Left lung (tissue), 10 donors: ENCODE data around the gene NT5C1B. TPM values are rescaled to one million over a fixed set of nuclear protein-coding genes. Genes with fewer than 3 reads are reported as not detected.

Source experiments
- ATAC-seq: fragments of 200-7000 bp; cut with Tn5 transposase; one replicate; pipeline ENCODE4 v1.9.1; 2020; ENCODE audit warnings: moderate library complexity
- DNase-seq, 4 donors: peaks; one replicate each; pipeline ENCODE4 v3.0.0-alpha.2; 2013 to 2020
- H3K27ac ChIP-seq, 2 donors: fragments of 200-600 bp; sonication (generic) in 1 of 2; one replicate each; pipeline versions ENCODE4 v1.5.0 to v1.8.0; 2020 to 2021
- H3K27me3 ChIP-seq, 2 donors: fragments of 200-600 bp; sonication (generic) in 1 of 2; one replicate each; pipeline versions ENCODE4 v1.5.0 to v1.8.0; 2020 to 2021
- H3K36me3 ChIP-seq, 2 donors: fragments of 200-600 bp; sonication (generic) in 1 of 2; one replicate each; pipeline versions ENCODE4 v1.5.0 to v1.8.0; 2020 to 2021
- H3K4me1 ChIP-seq, 2 donors: fragments of 200-600 bp; one replicate each; pipeline ENCODE4 v1.8.0; 2021
- H3K4me3 ChIP-seq, 2 donors: fragments of 200-600 bp; sonication (generic) in 1 of 2; one replicate each; pipeline versions ENCODE4 v1.5.0 to v1.8.0; 2020 to 2021; ENCODE audit warnings: mild to moderate bottlenecking in 1 of 2
- H3K9me3 ChIP-seq, 2 donors: fragments of 200-600 bp; sonication (generic) in 1 of 2; one replicate each; pipeline versions ENCODE4 v1.5.0 to v1.8.0; 2020 to 2021
- intact Hi-C, 2 donors: fragments of 100-400 bp; cut with DNase I; formaldehyde crosslinking; loops; one replicate each; pipeline versions ENCODE4 v1.11.2 to v1.14.2; 2022
- polyA plus RNA-seq, 6 donors: library from polyadenylated mRNA; unstranded; fragments of 120-200 nt; gene quantifications; one replicate each; pipeline ENCODE4 v1.2.1, GENCODE V29; 2013; ENCODE audit not compliant: insufficient read length in 6 of 6
- total RNA-seq, 2 donors: library from RNA; stranded (reverse); fragmentation: NEBNext Ultra II Directional; extraction: Animal tissue kit (Norgen Biotek cat#: 25700); gene quantifications; one replicate each; pipeline ENCODE4 v1.2.1, GENCODE V29; 2021
- TF ChIP-seq, protein P1 (sequence below), 2 donors: fragments of 200-600 bp; sonication (generic) in 1 of 2; IDR thresholded peaks; one replicate each; pipeline versions ENCODE4 v1.5.0 to v1.8.0; 2021; ENCODE audit warnings: antibody characterized with exemption in 2 of 2
- donor health status: DM: no; HTN: yes; CAD: no.
- donor health status: DM: no; HTN: no; CAD: no.

Gene NT5C1B
- total and polyA plus RNA-seq, 8 donors = 1.2 to 1.9 (median 1.3) TPM; not detected in 2

DNA sequence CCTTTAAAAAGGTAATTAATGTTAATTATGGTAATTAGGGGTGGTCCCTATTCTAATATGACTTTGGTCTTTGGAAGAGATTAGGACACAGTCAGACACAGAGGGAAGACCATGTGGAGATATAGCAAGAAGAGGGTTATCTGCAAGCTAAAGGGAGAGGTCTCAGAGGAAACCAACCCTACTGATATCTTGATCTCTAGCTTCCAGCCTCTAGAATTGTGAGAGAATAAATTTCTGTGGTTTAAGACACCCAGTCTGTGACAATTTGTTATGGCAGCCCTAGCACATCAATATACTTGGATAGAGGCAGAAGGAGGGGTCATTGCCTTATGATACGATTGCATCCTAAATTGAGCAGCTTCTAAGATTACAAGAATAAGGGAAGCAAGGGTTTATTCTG, 21.3 kb upstream of the NT5C1B start:
- Histone ChIP-seq H3K4me3 (no peak overlapping the region), H3K27me3 (no peaks in the 10 kb centered on the region), H3K9me3 (no peaks in the 10 kb centered on the region), H3K36me3 (no peaks in the 10 kb centered on the region), H3K4me1 (no peaks in the 10 kb centered on the region), H3K27ac (no peak overlapping the region)
- TF ChIP-seq, protein P1, sequence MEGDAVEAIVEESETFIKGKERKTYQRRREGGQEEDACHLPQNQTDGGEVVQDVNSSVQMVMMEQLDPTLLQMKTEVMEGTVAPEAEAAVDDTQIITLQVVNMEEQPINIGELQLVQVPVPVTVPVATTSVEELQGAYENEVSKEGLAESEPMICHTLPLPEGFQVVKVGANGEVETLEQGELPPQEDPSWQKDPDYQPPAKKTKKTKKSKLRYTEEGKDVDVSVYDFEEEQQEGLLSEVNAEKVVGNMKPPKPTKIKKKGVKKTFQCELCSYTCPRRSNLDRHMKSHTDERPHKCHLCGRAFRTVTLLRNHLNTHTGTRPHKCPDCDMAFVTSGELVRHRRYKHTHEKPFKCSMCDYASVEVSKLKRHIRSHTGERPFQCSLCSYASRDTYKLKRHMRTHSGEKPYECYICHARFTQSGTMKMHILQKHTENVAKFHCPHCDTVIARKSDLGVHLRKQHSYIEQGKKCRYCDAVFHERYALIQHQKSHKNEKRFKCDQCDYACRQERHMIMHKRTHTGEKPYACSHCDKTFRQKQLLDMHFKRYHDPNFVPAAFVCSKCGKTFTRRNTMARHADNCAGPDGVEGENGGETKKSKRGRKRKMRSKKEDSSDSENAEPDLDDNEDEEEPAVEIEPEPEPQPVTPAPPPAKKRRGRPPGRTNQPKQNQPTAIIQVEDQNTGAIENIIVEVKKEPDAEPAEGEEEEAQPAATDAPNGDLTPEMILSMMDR (IDR thresholded peaks at IDR 0.05) = no peak
- ATAC-seq (no peak), DNase-seq (no peak)
- intact Hi-C loops = no loop called here

- H3K27me3 ChIP-seq = no peaks in the 10 kb centered on the region
- peak; percentile 15 for ATAC-seq
- H3K9me3 ChIP-seq = no peaks in the 10 kb centered on the region
- H3K27ac ChIP-seq = no peak overlapping the region
- TF ChIP-seq, protein P1 (IDR thresholded peaks at IDR 0.05) = no peak
- DNase-seq = no peak
- no peaks in the 10 kb centered on the region for H3K36me3 ChIP-seq
- intact Hi-C loops = no loop called here
- no peaks in the 10 kb centered on the region for H3K4me1 ChIP-seq
- H3K4me3 ChIP-seq = no peak overlapping the region
Observed at GRCh38 chr2:18610090-18610489, 20.7 kb upstream of the NT5C1B start.

- Histone ChIP-seq H3K4me3 (no peak overlapping the region), H3K9me3 (no peaks in the 10 kb centered on the region), H3K36me3 (no peaks in the 10 kb centered on the region), H3K27me3 (no peaks in the 10 kb centered on the region), H3K4me1 (no peaks in the 10 kb centered on the region), H3K27ac (no peak overlapping the region)
- ATAC-seq (no peak), DNase-seq (no peak)
- intact Hi-C loops = no loop called here
- TF ChIP-seq, protein P1 (IDR thresholded peaks at IDR 0.05) = no peak
Observed at GRCh38 chr2:18605115-18605514, 15.7 kb upstream of the NT5C1B start.

DNA sequence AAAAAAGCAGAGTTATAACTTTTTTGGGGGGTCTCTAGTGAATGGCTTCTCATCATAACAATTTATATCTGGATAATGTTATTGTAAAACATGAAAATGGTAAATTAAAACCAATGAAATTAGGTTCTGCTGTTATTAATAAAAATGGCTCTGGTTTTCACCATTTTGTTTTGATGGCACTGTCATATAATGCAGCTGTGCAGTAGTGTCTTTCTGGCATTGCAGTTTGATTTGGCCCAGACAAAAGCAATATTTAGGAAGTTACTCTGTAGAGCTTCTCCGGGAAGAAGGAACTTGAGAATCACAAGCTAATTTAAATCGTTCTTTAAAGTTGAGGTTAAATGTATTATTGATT, 15.1 kb upstream of the NT5C1B start:
- TF ChIP-seq, protein P1 (IDR thresholded peaks at IDR 0.05) = no peak
- Histone ChIP-seq H3K36me3 (no peaks in the 10 kb centered on the region), H3K27ac (no peak overlapping the region), H3K27me3 (no peaks in the 10 kb centered on the region), H3K9me3 (no peaks in the 10 kb centered on the region), H3K4me3 (no peak overlapping the region), H3K4me1 (no peaks in the 10 kb centered on the region)
- intact Hi-C loops = no loop called here
- ATAC-seq = no peak
- DNase-seq = no peak

GRCh38 chr2:18603854-18604530, 14.6 kb upstream of the NT5C1B start:
- intact Hi-C loops = no loop called here
- Histone ChIP-seq H3K36me3 (no peaks in the 10 kb centered on the region), H3K9me3 (no peaks in the 10 kb centered on the region), H3K4me1 (no peaks in the 10 kb centered on the region), H3K27me3 (no peaks in the 10 kb centered on the region), H3K27ac (no peak overlapping the region), H3K4me3 (no peak overlapping the region)
- DNase-seq = no peak
- TF ChIP-seq, protein P1 (IDR thresholded peaks at IDR 0.05) = no peak
- no peak for ATAC-seq
